Panc1 (cell line): ENCODE results near the gene RSPH6A. TPM values are rescaled to one million over a fixed set of nuclear protein-coding genes. Genes with fewer than 3 reads are reported as not detected.
A peak's percentile ranks its signal among the peaks of the same experiment; 100 is the strongest.

Source experiments
- ATAC-seq: fragments of 200-7000 bp; cut with Tn5 transposase; 2 replicates; pipeline ENCODE4 v1.9.1; 2020; ENCODE audit warnings: mild to moderate bottlenecking, moderate library complexity
- BruUV-seq: library from RNA; stranded (reverse); fragments of 400-500 nt; replicated peaks from 2 replicates; lab custom pipeline; 2021; lab: Mats Ljungman, UMichigan
- CTCF ChIA-PET: fragments of 300-600 bp; sonication (Branson Sonifier 250); formaldehyde crosslinking; loops from one replicate; lab custom pipeline; 2022; ENCODE audit warnings: antibody characterized with exemption; lab: Charles Lee
- POLR2A ChIA-PET: fragments of 300-600 bp; sonication (Branson Sonifier 250); formaldehyde crosslinking; loops from one replicate; lab custom pipeline; 2022; ENCODE audit warnings: antibody characterized with exemption; lab: Charles Lee
- DNase-seq: peaks from one replicate; pipeline ENCODE4 v3.0.0-alpha.2; 2010; ENCODE audit warnings: low read depth, low spot score
- H3K27ac ChIP-seq: 2 replicates; pipeline ENCODE4 v1.5.1; 2011; ENCODE audit warnings: mild to moderate bottlenecking, low read length, inconsistent platforms
- H3K27me3 ChIP-seq: fragments of 200-500 bp; sonication (Bioruptor generic); 2 replicates; pipeline ENCODE4 v1.6.0; 2014; ENCODE audit warnings: low read length, inconsistent platforms; ENCODE audit not compliant: control insufficient read depth, insufficient read depth
- H3K36me3 ChIP-seq: fragments of 200-500 bp; sonication (Bioruptor generic); 2 replicates; pipeline ENCODE4 v1.5.1; 2014; ENCODE audit warnings: inconsistent platforms, mild to moderate bottlenecking, low read length, moderate library complexity; ENCODE audit not compliant: control insufficient read depth, insufficient read depth
- H3K4me1 ChIP-seq: 2 replicates; pipeline ENCODE4 v1.5.1; 2011; ENCODE audit warnings: inconsistent platforms, mild to moderate bottlenecking, low read length, moderate library complexity; ENCODE audit not compliant: control insufficient read depth, insufficient read depth
- H3K4me3 ChIP-seq, 2 experiments: 2 replicates each; pipeline ENCODE4 v1.5.1; 2011 to 2012; ENCODE audit warnings: low read depth in 2 of 2, low read length in 2 of 2, mild to moderate bottlenecking in 2 of 2, inconsistent platforms in 1 of 2, moderate library complexity in 1 of 2
- H3K9me3 ChIP-seq: fragments of 200-500 bp; sonication (Bioruptor generic); 2 replicates; pipeline ENCODE4 v1.5.1; 2014; ENCODE audit warnings: low read depth, mild to moderate bottlenecking, inconsistent platforms, low read length, moderate library complexity; ENCODE audit not compliant: control insufficient read depth, insufficient read depth
- POLR2AphosphoS5 ChIP-seq: IDR thresholded peaks from 2 replicates; pipeline ENCODE4 v1.6.1; 2012; ENCODE audit warnings: mild to moderate bottlenecking, low read depth, low read length, moderate library complexity
- SIN3A ChIP-seq: IDR thresholded peaks from 2 replicates; pipeline ENCODE4 v1.6.1; 2012; ENCODE audit warnings: low read depth, mild to moderate bottlenecking, low read length, moderate library complexity, borderline replicate concordance; ENCODE audit not compliant: insufficient read depth
- TCF7L2 ChIP-seq: IDR thresholded peaks from 2 replicates; pipeline ENCODE4 v1.6.1; 2011; ENCODE audit warnings: mild to moderate bottlenecking, low read depth, low read length, inconsistent platforms
- in situ Hi-C: cut with HindIII; loops from 2 replicates; pipeline ENCODE4 v1.10.0; 2016; ENCODE audit warnings: low sequenced_read_pairs, low pct_unique_long_range_greater_than_20kb
- intact Hi-C: fragments of 100-400 bp; cut with micrococcal nuclease; formaldehyde crosslinking; loops from one replicate; pipeline ENCODE4 v1.10.0; 2022; ENCODE audit not compliant: unreplicated experiment
- total RNA-seq: library from RNA; stranded (reverse); gene quantifications from one replicate; pipeline ENCODE4 v1.2.1, GENCODE V29; 2021; ENCODE audit not compliant: unreplicated experiment
- TF ChIP-seq, protein P1 (sequence below): fragments of 450-650 bp; IDR thresholded peaks from 2 replicates; pipeline ENCODE4 v1.5.1; 2017; ENCODE audit warnings: mild to moderate bottlenecking
- TF ChIP-seq, protein P2 (sequence below), 2 experiments: IDR thresholded peaks; 2 replicates each; pipeline ENCODE4 v1.6.1; 2011 to 2012; ENCODE audit warnings: low read depth in 2 of 2, control low read depth in 1 of 2, low read length in 1 of 2, mild to moderate bottlenecking in 1 of 2, moderate library complexity in 1 of 2; ENCODE audit not compliant: insufficient read depth in 1 of 2

The RSPH6A gene
- total RNA-seq, 1 experiment from 2014 or later, result not detected

DNA sequence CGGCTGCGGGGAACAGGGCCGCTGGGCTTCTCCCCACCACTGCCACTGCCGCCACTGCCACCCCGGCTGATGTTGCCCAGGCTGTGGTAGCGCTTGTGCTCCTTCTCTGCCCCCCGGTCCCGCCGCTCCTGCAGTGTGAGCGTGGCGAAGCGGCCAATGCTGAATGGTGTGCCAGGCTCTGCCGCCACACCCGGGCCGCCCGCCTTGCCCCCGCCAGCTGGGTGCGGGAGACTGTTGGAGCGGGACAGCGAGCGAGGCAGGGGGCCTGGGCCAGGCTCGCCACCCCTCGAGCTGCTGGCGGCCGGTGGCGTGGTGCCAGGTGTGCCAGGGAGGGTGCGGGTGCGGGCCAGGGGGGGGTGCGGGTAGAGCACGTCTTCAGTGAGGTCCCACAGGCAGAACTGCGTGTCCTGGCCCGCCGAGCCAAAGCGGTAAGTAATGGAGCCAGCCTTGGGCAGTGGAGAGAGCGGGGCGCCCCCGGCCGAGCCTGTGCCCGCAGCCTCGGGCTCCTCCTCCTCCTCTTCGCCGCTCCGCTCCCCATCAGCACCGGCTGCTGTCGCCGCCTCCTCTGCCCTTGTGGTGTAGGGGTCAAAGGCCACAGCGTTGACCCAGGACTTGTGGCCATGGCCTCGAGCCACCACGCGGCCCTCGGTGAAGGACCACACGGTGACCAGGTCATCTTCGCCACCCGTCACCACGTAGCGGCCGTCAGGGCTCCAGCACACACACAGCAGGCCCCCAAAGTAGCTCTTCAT lies 29.2 kb downstream of the RSPH6A start:
- Histone ChIP-seq H3K4me3 (no peak overlapping the region), H3K27ac (no peak overlapping the region), H3K4me1 (peaks cover 15% of the 10 kb centered on the region), H3K27me3 (no peaks in the 10 kb centered on the region), H3K9me3 (no peaks in the 10 kb centered on the region), H3K36me3 (peaks cover 5% of the 10 kb centered on the region; the same call in 1 of the 2 replicates)
- no TSS peak for BruUV-seq
- TF ChIP-seq POLR2AphosphoS5 (no peak), TCF7L2 (no peak)
- TF ChIP-seq, protein P1, sequence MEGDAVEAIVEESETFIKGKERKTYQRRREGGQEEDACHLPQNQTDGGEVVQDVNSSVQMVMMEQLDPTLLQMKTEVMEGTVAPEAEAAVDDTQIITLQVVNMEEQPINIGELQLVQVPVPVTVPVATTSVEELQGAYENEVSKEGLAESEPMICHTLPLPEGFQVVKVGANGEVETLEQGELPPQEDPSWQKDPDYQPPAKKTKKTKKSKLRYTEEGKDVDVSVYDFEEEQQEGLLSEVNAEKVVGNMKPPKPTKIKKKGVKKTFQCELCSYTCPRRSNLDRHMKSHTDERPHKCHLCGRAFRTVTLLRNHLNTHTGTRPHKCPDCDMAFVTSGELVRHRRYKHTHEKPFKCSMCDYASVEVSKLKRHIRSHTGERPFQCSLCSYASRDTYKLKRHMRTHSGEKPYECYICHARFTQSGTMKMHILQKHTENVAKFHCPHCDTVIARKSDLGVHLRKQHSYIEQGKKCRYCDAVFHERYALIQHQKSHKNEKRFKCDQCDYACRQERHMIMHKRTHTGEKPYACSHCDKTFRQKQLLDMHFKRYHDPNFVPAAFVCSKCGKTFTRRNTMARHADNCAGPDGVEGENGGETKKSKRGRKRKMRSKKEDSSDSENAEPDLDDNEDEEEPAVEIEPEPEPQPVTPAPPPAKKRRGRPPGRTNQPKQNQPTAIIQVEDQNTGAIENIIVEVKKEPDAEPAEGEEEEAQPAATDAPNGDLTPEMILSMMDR, result no peak
- no peak for ATAC-seq
- no peak for DNase-seq
- in situ Hi-C loops (no loop called here), intact Hi-C loops (no loop called here)
- ChIA-PET CTCF (no interaction called here), POLR2A (no interaction called here)

DNA sequence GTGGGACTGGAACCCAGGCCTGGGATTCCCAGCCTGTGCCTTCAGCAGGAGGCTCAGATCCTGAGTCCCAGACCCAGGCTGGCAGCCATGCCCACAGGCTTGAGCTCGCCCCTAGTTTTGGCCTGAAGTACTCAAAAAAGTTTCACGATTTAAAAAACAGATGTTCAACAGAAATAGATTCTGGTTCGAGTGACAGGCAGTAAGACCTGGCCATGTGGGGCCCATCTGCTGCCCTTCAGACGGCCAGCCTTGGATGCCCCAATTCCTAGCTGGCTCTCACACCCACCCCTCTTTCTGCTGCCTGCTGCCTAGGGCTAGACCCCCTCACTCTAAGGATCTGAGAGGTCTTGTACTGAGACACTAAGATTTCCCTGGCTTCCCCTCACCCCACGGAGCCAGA lies 30.0 kb downstream of the RSPH6A start:
- Histone ChIP-seq H3K9me3 (no peaks in the 10 kb centered on the region), H3K27ac (peak overlapping the region; percentile 39; the same call in 1 of the 2 replicates), H3K4me1 (peaks cover 21% of the 10 kb centered on the region), H3K27me3 (no peaks in the 10 kb centered on the region), H3K4me3 (no peak overlapping the region), H3K36me3 (peaks cover 5% of the 10 kb centered on the region; the same call in 1 of the 2 replicates)
- DNase-seq (no peak), ATAC-seq (no peak)
- CTCF ChIA-PET, result no interaction called here
- in situ Hi-C loops (no loop called here), intact Hi-C loops (no loop called here)
- no TSS peak for BruUV-seq
- POLR2A ChIA-PET, result no interaction called here
- TF ChIP-seq, protein P2, sequence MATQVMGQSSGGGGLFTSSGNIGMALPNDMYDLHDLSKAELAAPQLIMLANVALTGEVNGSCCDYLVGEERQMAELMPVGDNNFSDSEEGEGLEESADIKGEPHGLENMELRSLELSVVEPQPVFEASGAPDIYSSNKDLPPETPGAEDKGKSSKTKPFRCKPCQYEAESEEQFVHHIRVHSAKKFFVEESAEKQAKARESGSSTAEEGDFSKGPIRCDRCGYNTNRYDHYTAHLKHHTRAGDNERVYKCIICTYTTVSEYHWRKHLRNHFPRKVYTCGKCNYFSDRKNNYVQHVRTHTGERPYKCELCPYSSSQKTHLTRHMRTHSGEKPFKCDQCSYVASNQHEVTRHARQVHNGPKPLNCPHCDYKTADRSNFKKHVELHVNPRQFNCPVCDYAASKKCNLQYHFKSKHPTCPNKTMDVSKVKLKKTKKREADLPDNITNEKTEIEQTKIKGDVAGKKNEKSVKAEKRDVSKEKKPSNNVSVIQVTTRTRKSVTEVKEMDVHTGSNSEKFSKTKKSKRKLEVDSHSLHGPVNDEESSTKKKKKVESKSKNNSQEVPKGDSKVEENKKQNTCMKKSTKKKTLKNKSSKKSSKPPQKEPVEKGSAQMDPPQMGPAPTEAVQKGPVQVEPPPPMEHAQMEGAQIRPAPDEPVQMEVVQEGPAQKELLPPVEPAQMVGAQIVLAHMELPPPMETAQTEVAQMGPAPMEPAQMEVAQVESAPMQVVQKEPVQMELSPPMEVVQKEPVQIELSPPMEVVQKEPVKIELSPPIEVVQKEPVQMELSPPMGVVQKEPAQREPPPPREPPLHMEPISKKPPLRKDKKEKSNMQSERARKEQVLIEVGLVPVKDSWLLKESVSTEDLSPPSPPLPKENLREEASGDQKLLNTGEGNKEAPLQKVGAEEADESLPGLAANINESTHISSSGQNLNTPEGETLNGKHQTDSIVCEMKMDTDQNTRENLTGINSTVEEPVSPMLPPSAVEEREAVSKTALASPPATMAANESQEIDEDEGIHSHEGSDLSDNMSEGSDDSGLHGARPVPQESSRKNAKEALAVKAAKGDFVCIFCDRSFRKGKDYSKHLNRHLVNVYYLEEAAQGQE (IDR thresholded peaks at IDR 0.05; ENCODE audit: insufficient read depth in 1 of 2, low read depth in 2 of 2, low read length in 1 of 2), result no peak
- no peak for TF ChIP-seq SIN3A
- TF ChIP-seq TCF7L2, result no peak
- TF ChIP-seq, protein P1, result no peak
- TF ChIP-seq POLR2AphosphoS5, result no peak
